Activated naive CD8-positive, alpha-beta T cell treated with anti-CD3 and anti-CD28 coated beads, Interleukin-2, amount 50 U/mL, for 24 hours (primary cell): ENCODE results near the gene SLC16A2.

ENCODE experiments used
- ATAC-seq: fragments of 150-1000 bp; cut with Tn5 transposase; one replicate; pipeline ENCODE4 v1.10.0; 2021
- DNase-seq: peaks from one replicate; pipeline ENCODE4 v3.0.0; 2021
- H3K27ac Mint-ChIP-seq: one replicate; pipeline ENCODE4 v1.8.0; 2021; ENCODE audit warnings: mild to moderate bottlenecking, mixed read lengths
- H3K27me3 Mint-ChIP-seq: one replicate; pipeline ENCODE4 v1.8.0; 2021; ENCODE audit warnings: mixed read lengths
- H3K36me3 Mint-ChIP-seq: one replicate; pipeline ENCODE4 v1.8.0; 2021; ENCODE audit warnings: low read depth, mixed read lengths
- H3K4me1 Mint-ChIP-seq: one replicate; pipeline ENCODE4 v1.8.0; 2021; ENCODE audit warnings: mixed read lengths
- H3K4me3 Mint-ChIP-seq: one replicate; pipeline ENCODE4 v1.8.0; 2021; ENCODE audit warnings: mild to moderate bottlenecking, moderate library complexity, mixed read lengths
- H3K9me3 Mint-ChIP-seq: one replicate; pipeline ENCODE4 v1.8.0; 2021; ENCODE audit warnings: mixed read lengths

Gene SLC16A2

DNA sequence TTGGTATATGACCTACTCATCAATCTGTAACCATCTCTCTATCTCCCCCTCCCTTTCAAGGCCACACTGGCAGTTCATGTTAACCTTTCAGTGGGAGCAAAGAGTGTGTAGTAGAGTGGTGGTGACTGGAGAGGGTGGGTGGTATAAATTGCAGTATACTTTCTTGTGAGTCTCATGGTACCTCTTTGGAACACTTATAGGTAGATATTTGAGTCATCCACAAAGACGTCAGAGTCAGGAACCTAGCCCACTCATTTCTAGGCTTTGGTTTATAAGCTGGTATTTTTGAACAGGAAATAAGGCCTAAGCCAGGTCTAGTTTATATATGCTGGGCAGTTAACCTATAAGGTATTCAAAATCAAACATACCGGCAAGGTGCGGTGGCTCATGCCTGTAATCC is 156.8 kb downstream of the SLC16A2 start:
- Mint-ChIP-seq H3K27ac (no peak overlapping the region), H3K9me3 (no peaks in the 10 kb centered on the region), H3K4me1 (peaks cover 26% of the 10 kb centered on the region), H3K27me3 (no peaks in the 10 kb centered on the region), H3K4me3 (no peak overlapping the region), H3K36me3 (peaks cover 7% of the 10 kb centered on the region)
- peak; percentile 98 for ATAC-seq
- DNase-seq: peak; percentile 4

GRCh38 chrX:74579597-74580198 is 158.4 kb downstream of the SLC16A2 start:
- Mint-ChIP-seq H3K27ac (peak overlapping the region; percentile 78), H3K4me3 (no peak overlapping the region), H3K4me1 (peaks cover 25% of the 10 kb centered on the region), H3K27me3 (no peaks in the 10 kb centered on the region), H3K36me3 (peaks cover 8% of the 10 kb centered on the region), H3K9me3 (no peaks in the 10 kb centered on the region)
- ATAC-seq (no peak), DNase-seq (no peak)
